Bladder microvascular endothelial cell (primary cell): ENCODE data around the gene GPC6. TPM values are rescaled to one million over a fixed set of nuclear protein-coding genes. Genes with fewer than 3 reads are reported as not detected.

Source experiments
- total RNA-seq: library from RNA; depleted of rRNA; stranded (reverse); fragments of >200 nt; gene quantifications from 2 replicates; pipeline ENCODE4 v1.2.3, GENCODE V29; 2014

Gene GPC6
- total RNA-seq, result 0.16 and 0.38 TPM in 2 replicates

DNA sequence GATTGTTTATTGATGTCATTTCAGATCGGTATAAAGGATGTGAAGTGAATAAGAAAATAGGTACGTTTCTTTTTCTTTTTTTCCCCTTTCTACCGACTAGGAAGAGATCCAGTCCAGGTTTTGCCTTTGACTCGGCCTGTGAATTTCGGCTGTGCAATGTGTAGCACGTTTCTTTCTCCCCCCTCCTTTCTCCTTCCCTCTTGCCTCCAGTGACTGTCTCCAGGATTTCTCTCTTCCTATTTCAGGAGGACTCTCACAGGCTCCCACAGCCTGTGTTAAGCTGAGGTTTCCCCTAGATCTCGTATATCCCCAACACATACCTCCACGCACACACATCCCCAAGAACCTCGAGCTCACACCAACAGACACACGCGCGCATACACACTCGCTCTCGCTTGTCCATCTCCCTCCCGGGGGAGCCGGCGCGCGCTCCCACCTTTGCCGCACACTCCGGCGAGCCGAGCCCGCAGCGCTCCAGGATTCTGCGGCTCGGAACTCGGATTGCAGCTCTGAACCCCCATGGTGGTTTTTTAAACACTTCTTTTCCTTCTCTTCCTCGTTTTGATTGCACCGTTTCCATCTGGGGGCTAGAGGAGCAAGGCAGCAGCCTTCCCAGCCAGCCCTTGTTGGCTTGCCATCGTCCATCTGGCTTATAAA lies at the start of gene GPC6:
TSS of gene GPC6 (plus strand) at position 185 of the 657 bp plus-strand sequence.

